ENCODE data around the gene DCTN1. TPM values are rescaled to one million over a fixed set of nuclear protein-coding genes. Genes with fewer than 3 reads are reported as not detected.

DCTN1 gene
- total RNA-seq, 1 experiment from 2014 or later = 172 TPM

GRCh38 chr2:74313497-74313896, 66.6 kb downstream of the DCTN1 start:
- no peak for DNase-seq (ENCODE audit: low spot score)
- intact Hi-C loops (cut with micrococcal nuclease; ENCODE audit: unreplicated experiment) = no loop called here
- Histone ChIP-seq H3K27ac (ENCODE audit: low read depth, low read length, poor library complexity, severe bottlenecking) (no peak overlapping the region), H3K9me3 (ENCODE audit: low read depth, low read length, poor library complexity, severe bottlenecking) (no peaks in the 10 kb centered on the region), H3K4me3 (ENCODE audit: low read depth, low read length, poor library complexity, severe bottlenecking) (no peak overlapping the region), H3K36me3 (ENCODE audit: insufficient read depth, low read length, poor library complexity, severe bottlenecking) (no peaks in the 10 kb centered on the region), H3K4me1 (ENCODE audit: insufficient read depth, low read length, poor library complexity, severe bottlenecking) (no peaks in the 10 kb centered on the region), H3K27me3 (replicated peaks; ENCODE audit: insufficient read depth, low read depth, low read length, poor library complexity) (no peaks in the 10 kb centered on the region)
- no TSS peak for BruUV-seq (replicated peaks)
- ChIA-PET CTCF (no interaction called here), POLR2A (ENCODE audit: low non-redundant PET) (no interaction called here)
- TF ChIP-seq EZH2 (IDR thresholded peaks at IDR 0.05; ENCODE audit: borderline replicate concordance, low read depth, low read length, poor library complexity, severe bottlenecking) = no peak
- no peak for TF ChIP-seq CTCF (conservative IDR thresholded peaks at IDR 0.05; ENCODE audit: low read depth, low read length)

GRCh38 chr2:74312913-74313312, 67.2 kb downstream of the DCTN1 start:
- H3K27ac ChIP-seq (ENCODE audit: low read depth, low read length, poor library complexity, severe bottlenecking) = no peak overlapping the region
- H3K9me3 ChIP-seq (ENCODE audit: low read depth, low read length, poor library complexity, severe bottlenecking) = no peaks in the 10 kb centered on the region
- H3K4me3 ChIP-seq (ENCODE audit: low read depth, low read length, poor library complexity, severe bottlenecking) = no peak overlapping the region
- no TSS peak for BruUV-seq (replicated peaks)
- ChIA-PET CTCF (no interaction called here), POLR2A (ENCODE audit: low non-redundant PET) (no interaction called here)
- no peaks in the 10 kb centered on the region for H3K4me1 ChIP-seq (ENCODE audit: insufficient read depth, low read length, poor library complexity, severe bottlenecking)
- intact Hi-C loops (cut with micrococcal nuclease; ENCODE audit: unreplicated experiment) = no loop called here
- no peak for DNase-seq (ENCODE audit: low spot score)
- TF ChIP-seq CTCF (conservative IDR thresholded peaks at IDR 0.05; ENCODE audit: low read depth, low read length) = no peak
- no peak for TF ChIP-seq EZH2 (IDR thresholded peaks at IDR 0.05; ENCODE audit: borderline replicate concordance, low read depth, low read length, poor library complexity, severe bottlenecking)
- H3K36me3 ChIP-seq (ENCODE audit: insufficient read depth, low read length, poor library complexity, severe bottlenecking) = no peaks in the 10 kb centered on the region
- H3K27me3 ChIP-seq (replicated peaks; ENCODE audit: insufficient read depth, low read depth, low read length, poor library complexity) = no peaks in the 10 kb centered on the region

Other genes with a start within 250 kb of the DCTN1 start
- gene BOLA3, start 232.4 kb downstream of the DCTN1 start, total RNA-seq (2021) = 55.9 and 71.9 TPM in 2 replicates
- gene MOB1A, start 201.4 kb downstream of the DCTN1 start, total RNA-seq (2021) = 110 and 116 TPM in 2 replicates
- gene MTHFD2, start 181.7 kb downstream of the DCTN1 start, total RNA-seq (2021) = 252 and 293 TPM in 2 replicates
- gene SLC4A5, start 36.9 kb downstream of the DCTN1 start, total RNA-seq (2021) = 0.94 and 1.8 TPM in 2 replicates
- 1.6 and 1.9 TPM in 2 replicates for gene C2orf81, start 41.3 kb upstream of the DCTN1 start, total RNA-seq (2021)
- gene WDR54, start 41.4 kb upstream of the DCTN1 start, total RNA-seq (2021) = 41.1 and 51.1 TPM in 2 replicates
- 27.0 and 29.6 TPM in 2 replicates for gene RTKN, start 61.6 kb upstream of the DCTN1 start, total RNA-seq (2021)
- 29.9 and 34.9 TPM in 2 replicates for gene INO80B, start 74.8 kb upstream of the DCTN1 start, total RNA-seq (2021)
- gene WBP1, start 78.1 kb upstream of the DCTN1 start, total RNA-seq (2021) = 37.9 and 53.6 TPM in 2 replicates
- gene MOGS, start 85.1 kb upstream of the DCTN1 start, total RNA-seq (2021) = 38.2 and 45.2 TPM in 2 replicates
- 99.2 and 104 TPM in 2 replicates for gene MRPL53, start 92.4 kb upstream of the DCTN1 start, total RNA-seq (2021)
- gene CCDC142, start 102.7 kb upstream of the DCTN1 start, total RNA-seq (2021) = 20.4 and 27.4 TPM in 2 replicates
- 25.8 and 28.6 TPM in 2 replicates for gene TTC31, start 102.8 kb upstream of the DCTN1 start, total RNA-seq (2021)
- gene LBX2, start 119.3 kb upstream of the DCTN1 start, total RNA-seq (2021) = 0.48 TPM in 1 of 2 replicates, not detected in the other
- gene PCGF1, start 127.4 kb upstream of the DCTN1 start, total RNA-seq (2021) = 30.9 and 33.0 TPM in 2 replicates
- gene TLX2, start 134.1 kb upstream of the DCTN1 start, total RNA-seq (2021) = not detected in 2 replicates
- 0.50 and 0.71 TPM in 2 replicates for gene DQX1, start 145.9 kb upstream of the DCTN1 start, total RNA-seq (2021)
- 114 and 126 TPM in 2 replicates for gene AUP1, start 149.4 kb upstream of the DCTN1 start, total RNA-seq (2021)
- 35.1 and 37.7 TPM in 2 replicates for gene HTRA2, start 149.6 kb upstream of the DCTN1 start, total RNA-seq (2021)
- 0.88 and 1.9 TPM in 2 replicates for gene LOXL3, start 173.6 kb upstream of the DCTN1 start, total RNA-seq (2021)
- gene DOK1, start 174.4 kb upstream of the DCTN1 start, total RNA-seq (2021) = 18.4 and 20.7 TPM in 2 replicates